KG1 (cell line): ENCODE data around the gene RAB29.
"Not testable (repeated sequence)": the region's sequence is repeated elsewhere in the genome, so short reads cannot be mapped to it uniquely, and the experiment has no call there.

Source experiments
- DNase-seq: peaks from one replicate; lab custom pipeline; 2025; lab: John Stamatoyannopoulos, UW

RAB29 gene

GRCh38 chr1:205775015-205775716 is at the start of gene RAB29:
Gene RAB29 (minus strand): TSS chr1:205775482. CDS start chr1:205774956, 526 bp downstream.
- peak; percentile 70 for DNase-seq

- no peak for DNase-seq
Observed at GRCh38 chr1:205824180-205824579, 48.9 kb upstream of the RAB29 start.

GRCh38 chr1:205823260-205823659 is 48.0 kb upstream of the RAB29 start:
- not testable (repeated sequence) for DNase-seq

GRCh38 chr1:205822397-205822796 is 47.1 kb upstream of the RAB29 start:
- no peak for DNase-seq

GRCh38 chr1:205817988-205818387 is 42.7 kb upstream of the RAB29 start:
- DNase-seq, result no peak

GRCh38 chr1:205817364-205817763 is 42.1 kb upstream of the RAB29 start:
- no peak for DNase-seq

- no peak for DNase-seq
Observed at GRCh38 chr1:205813755-205814058, 38.4 kb upstream of the RAB29 start.

- DNase-seq, result peak; percentile 37
Observed at GRCh38 chr1:205812878-205813754, 37.8 kb upstream of the RAB29 start, which contains the start of gene SLC41A1. Gene SLC41A1 (minus strand): TSS chr1:205813198. CDS start chr1:205810441, 2,757 bp downstream.

GRCh38 chr1:205812271-205812877 is 37.1 kb upstream of the RAB29 start:
- no peak for DNase-seq

- no peak for DNase-seq
Observed at GRCh38 chr1:205811660-205812059, 36.4 kb upstream of the RAB29 start.

GRCh38 chr1:205810448-205811157 is 35.3 kb upstream of the RAB29 start:
- no peak for DNase-seq

GRCh38 chr1:205809942-205810345 is 34.7 kb upstream of the RAB29 start:
- DNase-seq, result no peak

GRCh38 chr1:205809469-205809868 is 34.2 kb upstream of the RAB29 start:
- no peak for DNase-seq

- no peak for DNase-seq
Observed at GRCh38 chr1:205805082-205805711, 29.9 kb upstream of the RAB29 start.

- no peak for DNase-seq
Observed at GRCh38 chr1:205804605-205805004, 29.3 kb upstream of the RAB29 start.

- no peak for DNase-seq
Observed at GRCh38 chr1:205803986-205804385, 28.7 kb upstream of the RAB29 start.

- DNase-seq, result no peak
Observed at GRCh38 chr1:205802060-205802459, 26.8 kb upstream of the RAB29 start.

- no peak for DNase-seq
Observed at GRCh38 chr1:205800981-205801703, 25.9 kb upstream of the RAB29 start.

GRCh38 chr1:205800427-205800826 is 25.1 kb upstream of the RAB29 start:
- no peak for DNase-seq

- DNase-seq, result no peak
Observed at GRCh38 chr1:205798577-205798976, 23.3 kb upstream of the RAB29 start.

- DNase-seq, result no peak
Observed at GRCh38 chr1:205797168-205797567, 21.9 kb upstream of the RAB29 start.
